PC-9 (cell line): Measurements from ENCODE around the gene BCAS3.

Source experiments
- CTCF ChIP-seq: fragments of 200-600 bp; sonication (generic); conservative IDR thresholded peaks from 2 replicates; pipeline ENCODE4 v1.6.1; 2017; ENCODE audit warnings: mixed run types, antibody characterized with exemption, mild to moderate bottlenecking, moderate library complexity
- EZH2 ChIP-seq: fragments of 200-600 bp; sonication (generic); IDR thresholded peaks from 2 replicates; pipeline ENCODE4 v1.8.0; 2017; ENCODE audit warnings: antibody characterized with exemption, low read depth

- TF ChIP-seq CTCF: no peak
- no peak for TF ChIP-seq EZH2
These were observed 737.9 kb downstream of the BCAS3 start for GRCh38 chr17:61415374-61416210.
